Amniotic stem cell (primary cell): ENCODE measurements around the gene NAPA.

Experiments used
- DNase-seq: peaks from one replicate; lab custom pipeline; 2025; lab: John Stamatoyannopoulos, UW

NAPA gene

DNA sequence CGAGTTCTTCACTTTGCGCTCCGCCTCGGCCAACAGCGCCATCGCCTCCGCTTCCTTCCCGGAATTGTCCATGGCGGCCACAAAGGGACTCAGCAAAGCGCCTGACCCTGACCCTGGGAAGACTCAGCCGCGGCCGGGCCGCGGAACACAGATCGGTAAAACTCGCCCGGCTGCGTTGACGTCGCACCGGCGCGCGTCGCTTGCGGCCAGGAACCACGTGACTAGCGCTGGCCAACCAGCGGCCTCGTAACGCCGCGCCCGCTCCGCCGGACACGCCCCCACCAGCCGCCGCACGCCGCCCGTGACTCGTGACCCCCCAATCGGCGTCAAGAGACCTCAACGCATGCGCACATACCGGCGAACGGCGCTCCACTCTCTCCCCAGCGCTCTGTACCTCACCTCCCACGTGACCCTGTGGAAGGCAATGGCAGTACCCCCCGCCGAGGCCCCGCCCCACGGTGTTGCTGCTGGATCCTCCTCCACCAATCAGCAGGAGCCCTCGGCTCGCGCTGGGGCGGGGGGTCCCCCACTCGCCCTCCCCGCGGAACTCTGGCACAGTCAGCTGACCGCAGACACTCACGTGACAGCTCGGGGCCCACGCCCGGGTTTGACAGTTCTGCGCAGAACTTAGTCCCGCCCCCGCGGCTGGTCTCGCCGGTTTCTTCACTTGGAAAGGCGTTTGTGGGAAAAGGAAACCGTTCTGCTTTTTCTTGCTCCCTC, at the start of gene NAPA:
TSS of gene NAPA (minus strand) at position 195 of the 720 bp plus-strand sequence. CDS start at position 72, 123 bp downstream.
- DNase-seq, result peak; percentile 100

- no peak for DNase-seq
These were observed 49.2 kb upstream of the NAPA start for GRCh38 chr19:47564081-47564480.

DNA sequence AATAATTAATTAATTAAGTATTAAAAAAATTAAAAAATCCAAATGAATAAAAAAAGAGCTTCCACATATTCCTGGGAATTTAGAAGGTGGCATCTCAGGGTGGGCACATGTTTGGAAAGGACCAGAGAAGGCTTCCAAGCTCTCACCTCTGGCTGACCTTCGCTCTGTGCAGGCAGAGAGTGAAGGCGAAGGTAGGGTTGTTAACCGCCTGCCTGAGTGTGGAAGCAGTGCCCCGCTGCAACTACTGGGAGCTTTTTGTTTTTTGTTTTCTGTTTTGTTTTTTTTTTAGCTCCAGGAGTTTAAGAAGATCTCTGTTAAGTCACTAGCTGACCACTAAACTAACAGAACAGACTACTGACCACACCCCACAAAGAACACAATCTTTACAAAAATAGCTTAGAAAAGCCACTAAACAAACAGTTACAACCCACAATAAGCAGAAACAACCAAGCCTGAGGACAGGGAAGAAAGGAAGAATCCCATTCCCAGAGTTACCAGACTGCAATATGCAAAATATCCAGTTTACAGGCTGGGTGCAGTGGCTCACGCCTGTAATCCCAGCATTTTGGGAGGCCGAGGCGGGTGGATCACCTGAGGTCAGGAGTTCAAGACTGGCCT, 46.7 kb upstream of the NAPA start:
- no peak for DNase-seq

GRCh38 chr19:47560999-47561398, 46.1 kb upstream of the NAPA start:
- DNase-seq, result no peak

DNA sequence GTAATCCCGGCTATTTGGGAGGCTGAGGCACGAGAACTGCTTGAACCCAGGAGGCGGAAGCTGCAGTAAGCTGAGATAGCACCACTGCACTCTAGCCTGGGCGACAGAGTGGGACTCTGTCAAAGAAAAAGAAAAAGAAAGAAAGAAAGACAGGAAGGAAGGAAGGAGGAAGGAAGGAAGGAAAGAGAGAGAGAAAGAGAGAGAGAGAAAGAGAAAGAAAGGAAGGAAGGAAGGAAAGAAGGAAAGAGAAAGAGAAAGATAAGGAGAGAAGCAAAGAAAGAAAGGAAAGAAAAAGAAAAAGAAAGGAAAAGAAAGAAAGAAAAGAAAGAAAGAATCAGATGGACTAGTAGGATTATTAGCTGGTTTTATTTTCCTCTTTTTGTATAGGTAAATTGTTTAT, 35.3 kb upstream of the NAPA start:
- no peak for DNase-seq

DNA sequence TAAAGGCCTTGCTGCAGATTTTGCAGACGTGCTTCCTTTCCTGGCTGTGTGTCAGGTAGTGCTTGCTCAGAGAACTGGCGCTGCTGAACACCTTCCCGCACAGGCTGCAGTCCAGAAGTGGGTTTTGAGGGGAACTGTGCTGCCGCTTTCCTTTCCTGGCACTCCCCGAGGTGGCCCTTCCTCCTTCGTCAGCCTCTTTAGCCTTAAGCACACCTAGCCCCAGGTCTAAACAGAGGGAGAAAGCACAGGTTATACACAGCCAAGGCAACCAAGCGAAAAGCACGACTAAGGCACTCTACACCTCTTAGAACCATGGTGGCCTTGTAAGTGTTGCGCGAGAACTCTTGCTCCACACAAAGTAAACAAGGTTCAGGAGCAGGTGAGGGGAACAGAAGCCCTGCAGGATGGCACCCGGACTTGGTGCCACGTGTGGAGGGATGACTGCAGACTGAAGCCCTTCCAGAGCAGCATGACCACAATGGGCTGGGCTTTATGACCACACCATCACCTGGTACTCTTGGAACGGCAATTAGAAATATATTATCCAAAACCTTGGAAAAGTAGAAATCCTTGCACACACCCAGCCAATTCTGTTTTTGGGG, 34.5 kb upstream of the NAPA start:
- DNase-seq, result no peak

- DNase-seq, result no peak
These were observed 32.3 kb upstream of the NAPA start for GRCh38 chr19:47547199-47547598.

GRCh38 chr19:47545061-47545948, 30.4 kb upstream of the NAPA start:
- no peak for DNase-seq

GRCh38 chr19:47544476-47544875, 29.6 kb upstream of the NAPA start:
- no peak for DNase-seq

DNA sequence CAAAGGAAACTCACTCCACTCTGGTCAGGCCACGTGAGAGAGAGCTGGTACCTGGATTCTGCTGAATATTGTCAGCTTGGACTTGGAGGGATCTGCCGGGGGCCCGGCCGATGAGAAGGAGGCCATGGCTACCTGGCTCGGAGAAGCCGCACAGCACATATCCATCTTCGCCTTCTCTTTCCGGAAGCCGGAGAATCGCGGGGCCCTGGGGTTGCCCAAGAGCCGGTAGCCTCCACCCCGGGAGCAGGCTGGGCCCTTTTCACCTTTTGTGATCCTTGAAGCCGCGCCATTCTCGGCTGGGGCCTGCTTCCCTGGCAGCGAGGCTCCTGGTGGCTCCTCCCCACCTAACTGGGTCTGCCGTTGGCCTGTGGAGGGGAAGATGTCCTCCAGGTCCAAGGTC, 29.2 kb upstream of the NAPA start:
- no peak for DNase-seq

DNA sequence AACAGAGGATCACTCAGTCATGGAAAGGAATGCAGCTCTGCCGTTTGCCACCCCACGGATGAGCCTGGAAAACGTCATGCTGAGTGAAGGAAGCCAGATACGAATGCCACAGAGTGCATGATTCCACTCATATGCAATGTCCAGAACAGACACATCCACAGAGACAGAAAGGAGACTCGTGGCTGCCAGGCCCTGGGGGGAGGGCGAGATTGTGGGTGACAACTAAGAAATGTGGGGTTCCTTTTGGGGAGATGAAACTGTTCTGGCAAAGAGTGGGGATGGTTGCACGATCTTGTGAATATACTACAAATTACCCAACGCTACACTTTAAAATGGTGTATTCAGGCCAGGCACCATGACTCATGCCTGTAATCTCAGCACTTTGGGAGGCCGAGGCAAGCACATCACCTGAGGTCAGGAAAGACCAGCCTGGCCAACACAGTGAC, 27.2 kb upstream of the NAPA start:
- no peak for DNase-seq

GRCh38 chr19:47541518-47541917, 26.7 kb upstream of the NAPA start:
- DNase-seq, result no peak

- DNase-seq, result peak; percentile 6
These were observed 25.9 kb upstream of the NAPA start for GRCh38 chr19:47540748-47541147.

- no peak for DNase-seq
These were observed 25.0 kb upstream of the NAPA start for GRCh38 chr19:47539747-47540311.

- no peak for DNase-seq
These were observed 23.9 kb upstream of the NAPA start for GRCh38 chr19:47538812-47539211.

DNA sequence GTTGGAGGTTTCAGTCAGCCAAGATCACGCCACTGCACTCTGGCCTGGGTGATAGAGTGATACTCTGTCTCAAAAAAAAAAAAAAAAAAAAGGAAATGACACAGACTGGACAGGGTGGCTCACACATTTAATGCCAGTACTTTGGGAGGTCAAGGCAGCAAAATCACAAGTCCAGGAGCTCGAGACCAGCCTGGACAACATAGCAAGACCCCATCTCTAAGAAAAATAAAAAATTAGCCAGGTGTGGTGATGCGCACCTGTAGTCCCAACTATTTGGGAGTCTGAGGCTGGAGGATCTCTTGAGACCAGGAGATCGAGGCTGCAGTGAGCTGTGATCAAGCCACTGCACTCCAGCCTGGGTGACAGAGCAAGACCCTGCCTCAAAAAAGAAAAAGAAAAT, 22.6 kb upstream of the NAPA start:
- DNase-seq, result no peak

- no peak for DNase-seq
These were observed 19.8 kb upstream of the NAPA start for GRCh38 chr19:47534628-47535027.

DNA sequence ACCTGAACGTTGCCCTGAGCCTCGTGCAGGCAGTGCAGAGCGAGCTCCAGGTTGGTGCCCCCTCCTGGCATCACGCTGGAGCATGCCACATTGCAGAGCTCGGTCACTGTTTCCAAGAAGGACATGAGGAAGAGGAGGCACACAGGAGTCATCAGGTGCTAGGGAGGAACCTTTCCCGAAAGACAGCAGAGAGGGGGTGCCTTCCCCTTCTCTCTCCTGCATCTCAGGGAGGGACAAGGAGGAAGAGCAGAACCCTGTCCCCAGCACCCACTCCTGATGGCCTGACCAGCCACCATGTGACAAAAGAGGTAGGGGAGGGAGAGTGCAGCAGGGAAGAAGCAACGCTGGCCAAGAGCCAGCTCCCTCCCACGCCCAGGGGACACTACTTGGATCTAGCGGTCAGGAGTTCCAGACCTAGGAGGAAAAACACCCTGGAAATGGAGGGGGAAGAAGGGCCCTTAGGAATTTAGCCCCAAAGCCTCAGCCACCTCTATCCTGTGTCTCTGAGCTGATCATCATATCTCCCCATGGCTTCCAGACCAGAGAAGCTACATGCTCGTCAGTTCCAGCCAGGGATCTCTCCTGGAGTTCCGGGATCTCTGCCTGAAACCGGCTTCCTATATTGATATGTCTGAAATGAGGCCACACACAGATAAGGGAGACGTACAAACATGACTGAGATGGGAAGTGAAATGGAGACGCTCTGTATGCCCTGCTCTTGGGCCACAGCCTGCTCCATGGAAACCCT, 17.0 kb upstream of the NAPA start:
- no peak for DNase-seq

GRCh38 chr19:47529018-47529742, 14.3 kb upstream of the NAPA start:
- DNase-seq, result no peak

GRCh38 chr19:47526798-47527197, 11.9 kb upstream of the NAPA start:
- no peak for DNase-seq

- no peak for DNase-seq
These were observed 8.6 kb upstream of the NAPA start for GRCh38 chr19:47523473-47523872.
